ENCODE measurements around the gene RENBP.

RENBP gene

DNA sequence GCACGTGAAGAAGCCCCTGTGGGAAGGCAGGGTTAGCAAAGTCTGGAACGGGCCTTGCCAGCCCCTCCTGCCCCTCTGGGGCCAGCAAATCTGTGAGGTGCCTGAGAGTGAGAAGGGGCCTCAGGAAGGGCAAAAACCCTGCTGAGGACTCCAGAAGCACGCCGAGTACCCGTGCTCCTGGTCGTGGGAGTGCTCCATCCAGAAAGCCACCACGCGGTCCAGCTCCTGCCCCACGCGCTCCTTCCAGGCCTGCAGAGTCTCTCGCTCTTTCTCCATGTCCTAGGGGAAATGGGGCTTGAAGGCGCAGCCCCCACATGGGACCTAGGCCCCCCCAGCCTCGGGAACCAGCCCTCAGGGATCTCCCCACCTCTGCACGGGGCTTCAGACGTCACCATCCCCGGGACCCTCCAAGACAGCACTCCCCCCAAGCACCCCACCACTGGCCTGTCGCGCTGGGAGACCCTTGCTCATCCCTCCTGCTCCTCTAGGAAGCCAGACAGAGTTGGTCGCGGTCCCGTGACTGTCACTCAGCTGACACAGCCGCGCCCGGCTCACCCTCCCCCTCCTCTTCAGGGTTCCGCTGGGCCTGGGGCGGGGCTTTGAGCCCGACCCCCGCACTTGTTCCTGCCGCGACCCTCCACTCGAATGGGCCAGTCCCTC lies at the start of gene RENBP:
Gene RENBP (minus strand): TSS at position 504 of the 660 bp plus-strand sequence. CDS start 33 bp downstream, at position 471.
- DNase-seq = peak; percentile 57

DNA sequence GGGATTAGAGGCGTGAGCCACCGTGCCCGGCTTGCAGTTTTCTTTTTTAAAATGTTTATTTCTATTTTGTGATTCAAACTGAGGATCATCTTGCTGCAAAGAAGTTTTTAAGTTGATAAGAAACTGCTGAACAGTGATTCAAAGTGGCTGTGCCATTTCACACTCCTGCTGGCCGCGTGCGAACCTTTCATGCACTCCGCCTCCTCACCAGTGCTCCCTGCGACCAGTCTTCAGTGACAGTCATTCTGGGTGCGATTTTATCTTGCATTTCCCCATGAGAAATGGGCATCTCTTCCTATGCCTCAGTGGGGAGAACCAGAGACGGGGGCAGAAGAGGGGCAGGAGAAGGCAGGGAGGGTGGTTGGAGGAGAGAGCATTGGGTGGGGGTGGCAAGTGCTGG lies 49.5 kb upstream of the RENBP start:
- DNase-seq = no peak

- no peak for DNase-seq
Measured at GRCh38 chrX:153993079-153993478, 48.6 kb upstream of the RENBP start.

DNA sequence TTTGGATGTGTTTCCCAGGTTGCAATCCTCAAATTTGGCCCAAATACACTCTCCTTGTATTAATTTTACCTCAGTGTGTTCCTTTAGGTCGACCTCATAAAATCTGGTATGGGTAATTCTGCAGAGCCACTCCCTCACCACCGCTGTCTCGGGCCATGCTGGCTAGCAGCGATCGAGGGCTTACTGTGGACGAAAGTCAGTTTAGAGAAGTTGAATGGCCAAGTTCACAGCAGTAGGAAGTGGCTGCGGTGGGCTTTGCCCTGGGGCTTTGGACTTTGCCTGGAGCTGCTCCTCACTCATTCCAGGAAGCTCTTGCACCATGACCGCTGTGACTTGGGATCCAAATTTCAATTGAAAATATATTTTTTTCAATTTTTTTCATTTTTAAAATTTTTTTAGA lies 47.7 kb upstream of the RENBP start:
- no peak for DNase-seq

DNA sequence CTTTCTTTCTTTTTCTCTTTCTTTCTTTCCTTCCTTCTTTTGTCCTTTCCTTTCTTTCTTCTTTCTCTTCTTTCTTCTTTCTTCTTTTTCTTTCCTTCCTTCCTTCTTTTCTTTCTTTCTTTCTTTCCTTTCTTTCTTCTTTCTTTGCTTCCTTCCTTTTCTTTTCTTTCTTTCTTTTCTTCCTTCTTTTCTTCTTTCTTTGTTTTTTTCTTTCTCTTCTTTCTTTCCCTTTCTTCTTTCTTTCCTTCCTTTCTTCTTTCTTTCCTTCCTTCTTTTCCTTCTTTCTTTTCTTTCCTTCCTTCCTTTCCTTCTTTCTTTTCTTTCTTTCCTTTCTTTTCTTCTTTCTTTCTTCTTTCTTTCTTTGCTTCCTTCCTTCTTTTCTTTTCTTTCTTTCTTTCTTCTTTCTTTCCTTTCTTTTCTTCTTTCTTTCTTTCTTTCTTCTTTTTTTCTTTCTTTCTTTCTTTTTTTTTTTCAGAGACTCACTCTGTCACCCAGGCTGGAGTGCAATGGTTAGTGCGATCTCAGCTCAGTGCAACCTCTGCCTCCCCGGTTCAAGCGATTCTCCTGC lies 46.7 kb upstream of the RENBP start:
- DNase-seq = no peak

GRCh38 chrX:153989973-153990655 lies 45.7 kb upstream of the RENBP start:
- no peak for DNase-seq

DNA sequence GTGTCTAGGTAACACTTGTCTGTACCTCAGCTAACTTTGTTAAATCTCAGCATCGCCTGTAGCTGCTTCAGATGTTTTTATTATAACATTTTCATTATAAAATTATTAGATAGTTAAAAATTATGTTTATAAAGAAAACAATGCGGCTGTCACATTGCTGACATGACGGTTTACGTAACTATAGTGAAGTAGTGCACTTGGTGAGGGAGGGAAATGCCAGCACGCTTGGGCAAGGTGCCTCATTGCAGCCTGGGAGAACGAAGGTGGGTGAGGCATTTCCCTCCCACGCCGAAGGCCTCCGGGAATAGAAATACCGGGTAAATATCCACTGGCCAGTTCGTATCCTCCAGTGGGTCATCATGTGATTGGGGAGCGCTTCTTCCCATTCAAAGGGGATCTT lies 44.0 kb upstream of the RENBP start:
- DNase-seq = no peak

- DNase-seq = peak; percentile 59
Measured at GRCh38 chrX:153984351-153985178, 40.1 kb upstream of the RENBP start.

- peak; percentile 32 for DNase-seq
Measured at GRCh38 chrX:153983321-153983801, 38.9 kb upstream of the RENBP start.

DNA sequence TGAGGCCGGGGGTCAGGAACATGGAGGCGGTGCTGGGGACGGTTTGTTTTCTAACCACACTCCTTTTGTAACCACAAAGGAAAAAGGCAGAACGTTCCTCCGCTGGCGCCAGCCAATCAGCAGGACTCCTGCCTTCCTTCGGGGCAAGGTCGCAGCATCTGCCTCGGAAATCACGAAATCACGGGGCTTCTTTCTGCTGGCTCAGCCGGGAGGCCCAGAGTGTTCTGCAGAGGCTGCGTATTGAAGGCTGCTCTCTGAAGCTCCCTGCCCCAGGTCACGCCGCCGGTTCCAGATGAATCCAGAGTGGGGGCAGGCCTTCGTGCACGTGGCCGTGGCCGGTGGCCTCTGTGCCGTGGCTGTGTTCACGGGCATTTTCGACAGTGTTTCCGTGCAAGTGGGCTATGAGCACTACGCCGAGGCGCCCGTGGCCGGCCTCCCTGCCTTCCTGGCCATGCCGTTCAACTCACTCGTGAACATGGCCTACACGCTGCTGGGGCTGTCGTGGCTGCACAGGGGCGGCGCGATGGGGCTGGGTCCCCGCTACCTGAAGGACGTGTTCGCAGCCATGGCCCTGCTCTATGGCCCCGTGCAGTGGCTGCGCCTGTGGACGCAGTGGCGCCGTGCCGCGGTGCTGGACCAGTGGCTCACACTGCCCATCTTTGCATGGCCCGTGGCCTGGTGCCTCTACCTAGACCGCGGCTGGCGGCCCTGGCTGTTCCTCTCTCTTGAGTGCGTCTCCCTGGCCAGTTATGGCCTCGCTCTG lies 37.5 kb upstream of the RENBP start:
- peak; percentile 77 for DNase-seq

DNA sequence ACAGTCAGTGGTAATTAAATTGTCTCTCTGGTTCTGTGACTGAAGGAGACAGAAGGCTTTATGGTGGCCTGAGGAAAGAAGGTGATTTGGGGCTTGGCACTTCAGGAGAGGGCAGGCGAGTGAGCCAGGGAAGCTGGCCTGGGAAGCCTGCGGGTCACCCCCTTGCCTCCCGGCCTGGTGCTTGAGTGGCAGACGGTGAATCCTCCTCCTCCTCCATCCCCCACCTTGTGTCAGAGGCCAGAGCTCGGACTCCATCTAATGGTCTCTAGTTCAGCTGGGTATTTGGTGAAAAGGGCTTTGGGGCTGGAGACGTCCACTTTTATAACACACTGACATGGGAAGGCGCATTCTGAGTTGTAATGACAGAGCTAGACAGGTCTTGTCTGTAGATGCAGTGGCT lies 36.8 kb upstream of the RENBP start:
- no peak for DNase-seq

DNA sequence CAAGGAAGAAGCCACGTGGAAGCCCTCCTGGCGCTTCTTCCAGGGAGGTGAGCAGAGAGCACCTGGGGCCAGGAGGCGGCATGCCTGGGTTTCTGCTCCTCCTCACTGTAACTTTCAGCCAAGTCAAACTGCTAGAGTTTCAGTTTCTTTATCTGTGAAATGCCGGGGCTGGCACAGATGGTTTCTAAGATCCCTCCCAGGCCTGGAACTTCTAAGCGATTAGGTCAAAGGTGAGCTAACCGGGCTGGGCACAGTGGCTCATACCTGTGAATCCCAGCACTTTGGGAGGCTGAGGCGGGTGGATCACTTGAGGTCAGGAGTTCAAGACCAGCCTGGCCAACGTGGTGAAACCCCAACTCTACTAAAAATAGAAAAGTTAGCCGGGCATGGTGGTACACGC lies 36.0 kb upstream of the RENBP start:
- DNase-seq = peak; percentile 35

- no peak for DNase-seq
Measured at GRCh38 chrX:153974726-153975286, 30.4 kb upstream of the RENBP start.

DNA sequence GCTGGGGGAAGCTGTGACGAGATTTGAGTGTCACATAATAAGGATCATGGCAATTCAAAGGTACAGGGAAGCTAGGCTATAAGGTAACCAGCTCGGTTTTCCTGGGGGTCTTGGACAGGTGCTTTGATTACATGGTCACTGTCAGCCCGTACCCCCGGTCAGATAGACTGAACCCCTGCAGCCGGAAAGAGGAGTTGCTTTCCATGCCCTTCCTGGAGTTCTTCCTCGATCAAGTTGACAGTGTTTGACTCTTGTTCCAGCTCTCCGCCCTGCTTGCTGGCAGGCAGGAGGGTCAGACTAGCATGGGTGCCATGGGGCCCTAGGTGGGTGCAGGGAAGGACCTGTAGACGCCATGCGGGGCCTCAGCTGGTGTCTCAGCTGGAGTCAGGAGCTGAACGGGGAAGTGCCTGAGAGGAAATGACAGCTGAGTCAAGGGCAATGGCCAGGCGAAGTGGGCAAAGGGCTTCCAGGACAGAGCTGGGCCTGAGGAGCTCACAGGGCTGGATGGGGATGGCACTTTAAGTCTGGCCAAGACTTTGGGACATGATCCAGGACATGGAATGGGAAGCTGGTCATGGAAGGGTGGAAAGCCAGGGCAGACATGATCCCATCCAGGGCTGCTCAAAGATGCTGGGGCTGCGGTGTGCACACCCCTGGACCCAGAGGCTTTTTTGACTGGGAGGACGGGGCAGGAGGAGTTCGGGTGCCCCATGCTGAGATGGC lies 29.7 kb upstream of the RENBP start:
- DNase-seq = no peak

DNA sequence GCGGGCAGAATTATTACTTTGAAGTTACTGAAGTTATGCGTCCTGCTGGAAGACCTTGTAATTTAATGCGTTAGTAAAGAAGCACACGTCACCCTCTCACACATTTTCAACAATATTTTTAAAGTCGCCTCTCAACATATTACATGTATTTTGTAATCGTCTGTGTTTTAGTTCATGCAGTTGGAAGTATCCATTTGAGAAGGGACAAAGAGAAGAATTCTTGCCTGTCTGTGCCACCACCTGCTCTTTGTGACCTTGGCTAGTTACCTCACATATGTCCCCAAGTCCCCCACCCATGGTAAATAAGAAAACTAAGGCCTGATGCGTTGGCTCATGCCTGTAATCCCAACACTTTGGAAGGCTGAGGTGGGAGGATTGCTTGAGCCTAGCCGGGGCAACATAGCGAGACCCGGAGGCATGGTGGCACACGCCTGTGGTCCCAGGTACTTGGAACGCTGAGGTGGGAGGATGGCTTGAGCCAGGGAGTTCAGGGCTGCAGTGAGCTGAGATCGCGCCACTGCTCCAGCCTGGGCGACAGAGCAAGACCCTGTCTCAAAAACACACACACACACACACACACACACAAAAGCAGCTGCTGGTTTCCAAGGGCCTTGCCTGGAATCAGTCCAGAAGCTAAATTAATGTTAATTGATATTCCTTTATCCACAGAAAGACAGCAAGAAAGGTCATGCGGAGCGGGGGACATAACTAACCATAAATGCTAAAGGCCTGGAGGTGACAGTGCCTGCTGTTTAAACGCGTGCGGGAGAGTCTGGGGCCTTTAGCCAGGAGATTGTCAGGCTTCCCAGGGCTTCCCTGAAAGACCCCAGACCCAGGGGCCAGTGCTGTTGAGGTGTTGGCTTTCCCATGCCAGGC lies 28.9 kb upstream of the RENBP start:
- DNase-seq = no peak

DNA sequence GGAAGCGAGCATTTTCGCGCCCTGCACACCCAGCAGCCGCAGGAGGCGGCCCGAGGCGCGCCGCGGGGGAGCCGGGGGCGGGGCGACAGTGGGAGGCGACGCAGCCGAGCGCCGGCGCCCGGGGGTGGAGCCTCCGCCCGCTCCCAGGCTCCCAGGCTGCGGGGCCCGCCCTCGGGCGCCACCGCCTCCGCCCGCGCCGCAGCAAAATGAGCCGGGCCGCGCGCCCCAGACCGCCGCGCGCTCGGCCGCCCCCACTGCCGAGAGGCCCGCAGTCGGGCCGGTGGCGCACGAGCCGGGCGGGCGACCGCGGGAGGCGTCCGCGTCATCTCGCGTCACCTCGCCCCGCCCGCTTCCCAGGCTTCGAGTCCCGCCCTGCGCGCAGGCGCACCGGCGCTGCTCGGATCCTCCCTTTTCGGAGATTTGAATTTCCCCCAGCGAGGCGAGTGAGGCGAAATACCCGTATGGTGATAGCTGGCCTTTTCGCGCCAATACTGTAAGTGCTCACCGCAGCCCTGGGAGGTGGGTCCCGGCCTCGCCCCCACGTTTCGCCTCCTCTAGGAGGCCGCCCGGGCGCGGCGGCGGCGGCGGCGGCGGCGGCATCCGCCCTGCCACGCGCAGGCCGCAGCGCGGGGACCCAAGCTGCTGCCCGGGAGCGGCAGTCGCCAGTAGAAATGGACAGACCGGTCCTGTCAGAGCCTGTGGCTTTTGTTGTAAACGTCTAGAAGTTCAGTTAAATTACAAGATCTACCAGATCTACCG lies 28.1 kb upstream of the RENBP start, which contains the start of gene TMEM187:
Gene TMEM187 (plus strand): TSS at position 387 of the 759 bp plus-strand sequence. CDS start 9,309 bp downstream, outside the sequence.
- DNase-seq = peak; percentile 88

DNA sequence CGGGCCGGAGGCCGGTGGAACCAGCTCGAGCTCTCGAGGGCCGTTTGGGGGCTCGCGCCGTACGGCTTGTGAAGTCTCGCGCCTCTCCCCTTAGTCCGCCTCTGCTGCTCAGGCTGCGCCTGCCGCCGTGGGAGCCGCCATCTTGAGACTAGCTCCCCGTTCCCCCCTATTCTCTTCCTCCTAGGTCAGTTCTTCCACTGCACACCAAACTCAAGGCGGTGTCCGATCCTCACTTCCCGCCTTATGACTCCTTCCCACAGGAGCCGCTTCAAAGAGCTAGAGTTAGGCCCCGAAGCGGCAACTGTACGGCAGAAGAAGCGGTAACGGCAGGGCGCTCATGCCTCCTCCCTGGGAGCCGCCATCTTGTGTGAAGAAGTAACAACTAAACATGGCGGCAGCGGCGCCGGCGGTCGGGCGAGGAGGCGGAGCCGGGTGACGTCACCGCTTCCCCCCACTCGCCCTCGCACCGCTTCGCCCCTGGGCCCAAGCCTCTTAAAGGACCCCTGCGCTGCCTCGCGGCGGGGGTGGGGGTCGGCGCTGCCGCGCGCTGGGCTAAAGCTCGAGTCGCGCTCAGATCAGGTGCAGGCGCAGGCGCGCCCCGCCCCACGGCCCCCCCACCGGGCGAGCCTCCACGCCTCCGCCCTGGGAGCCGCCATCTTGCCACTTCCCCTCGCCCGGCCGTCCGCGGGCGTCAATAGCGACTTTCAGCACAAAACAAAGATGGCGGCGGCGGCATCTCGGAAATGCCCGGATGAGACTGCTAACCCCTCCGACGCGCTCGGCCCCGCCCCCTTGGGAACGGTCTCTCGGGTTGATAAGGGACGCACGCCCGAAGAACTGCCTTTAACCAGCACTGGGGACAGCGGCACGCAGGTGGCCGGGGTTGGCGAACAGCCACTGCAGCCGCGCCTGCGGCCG lies 27.3 kb upstream of the RENBP start, which contains the start of gene HCFC1:
Gene HCFC1 (minus strand): TSS at position 369 of the 918 bp plus-strand sequence. CDS start 978 bp downstream, outside the sequence.
- peak; percentile 87 for DNase-seq

DNA sequence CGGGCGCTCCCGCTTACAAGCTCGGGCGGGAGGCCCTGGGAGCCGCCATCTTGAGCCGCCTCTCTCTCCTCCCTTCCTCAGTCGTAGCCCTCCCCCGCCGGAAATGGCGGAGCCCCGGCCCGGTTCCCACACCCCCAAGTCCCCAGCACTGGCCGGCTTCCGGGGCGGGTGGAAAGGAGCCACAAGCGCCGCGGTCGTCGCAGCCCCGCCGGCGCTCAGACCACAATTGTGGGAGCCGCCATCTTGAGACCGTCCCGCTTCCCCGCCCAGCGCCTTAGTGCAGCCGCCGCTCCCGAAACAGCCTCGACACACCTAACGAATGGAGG lies 26.6 kb upstream of the RENBP start:
- peak; percentile 88 for DNase-seq
